ENCODE measurements around the gene EFCAB7.

- TF ChIP-seq YY1 (IDR thresholded peaks at IDR 0.05; ENCODE audit: insufficient read depth, insufficient read length): no peak
- TF ChIP-seq SUZ12 (IDR thresholded peaks at IDR 0.05; ENCODE audit: extremely low read depth, insufficient read depth, insufficient read length): no peak
- no peak for TF ChIP-seq ZNF274 (IDR thresholded peaks at IDR 0.05; ENCODE audit: low read depth, low read length)
Measured at GRCh38 chr1:63512584-63512983, 10.7 kb upstream of the EFCAB7 start.

Data from NT2/D1 (cell line).